Omental fat pad (tissue), 4 donors: ENCODE measurements around the gene MAF. TPM values are rescaled to one million over a fixed set of nuclear protein-coding genes. Genes with fewer than 3 reads are reported as not detected.

ENCODE experiments used
- ATAC-seq: fragments of 150-250 bp; one replicate; pipeline ENCODE4 v1.9.1; 2016; ENCODE audit warnings: mild to moderate bottlenecking, moderate library complexity; ENCODE audit not compliant: low FRiP score
- DNase-seq: peaks from one replicate; pipeline ENCODE4 v3.0.0-alpha.2; 2019; ENCODE audit warnings: low spot score
- CTCF ChIP-seq, 3 donors: fragments of 450-650 bp; IDR thresholded peaks; one replicate each; pipeline ENCODE4 v1.5.1; 2016 to 2017; ENCODE audit warnings: antibody characterized with exemption in 3 of 3, mild to moderate bottlenecking in 3 of 3, moderate library complexity in 2 of 3
- total RNA-seq, 4 donors: library from RNA; depleted of rRNA; stranded (reverse); fragments of >200 nt; gene quantifications; one replicate each; pipeline ENCODE4 v1.1.0, GENCODE V29; 2016

Gene MAF
- total RNA-seq, 4 donors from 2014 or later, result 49.8 to 83.6 (median 67.8) TPM

- no peak for DNase-seq
- ATAC-seq, result peak; percentile 39
- TF ChIP-seq CTCF (IDR thresholded peaks at IDR 0.05), result no peak
Observed at GRCh38 chr16:79595231-79595641, 5.3 kb downstream of the MAF start.

GRCh38 chr16:79593754-79594153, 6.8 kb downstream of the MAF start:
- TF ChIP-seq CTCF (IDR thresholded peaks at IDR 0.05), result no peak
- DNase-seq (no peak), ATAC-seq (no peak)

- no peak for TF ChIP-seq CTCF (IDR thresholded peaks at IDR 0.05)
- ATAC-seq (peak; percentile 6), DNase-seq (no peak)
Observed at GRCh38 chr16:79593074-79593531, 7.4 kb downstream of the MAF start.

- no peak for TF ChIP-seq CTCF (IDR thresholded peaks at IDR 0.05)
- DNase-seq (no peak), ATAC-seq (no peak)
Observed at GRCh38 chr16:79592186-79592585, 8.4 kb downstream of the MAF start.

GRCh38 chr16:79589601-79590102, 10.9 kb downstream of the MAF start:
- TF ChIP-seq CTCF (IDR thresholded peaks at IDR 0.05), result no peak
- DNase-seq, result no peak
- peak; percentile 62 for ATAC-seq

- no peak for TF ChIP-seq CTCF (IDR thresholded peaks at IDR 0.05)
- DNase-seq (no peak), ATAC-seq (no peak)
Observed at GRCh38 chr16:79587897-79588296, 12.6 kb downstream of the MAF start.

GRCh38 chr16:79587296-79587695, 13.2 kb downstream of the MAF start:
- TF ChIP-seq CTCF (IDR thresholded peaks at IDR 0.05), result no peak
- no peak for ATAC-seq
- no peak for DNase-seq
